Uterine smooth muscle cell (primary cell): ENCODE data around the gene MAP1LC3B2. TPM values are rescaled to one million over a fixed set of nuclear protein-coding genes. Genes with fewer than 3 reads are reported as not detected.

Source experiments
- total RNA-seq: library from RNA; depleted of rRNA; stranded (reverse); fragments of >200 nt; gene quantifications from 2 replicates; pipeline ENCODE4 v1.2.3, GENCODE V29; 2014

MAP1LC3B2 gene
- 0.22 and 1.00 TPM in 2 replicates for total RNA-seq

GRCh38 chr12:116559162-116559935, at the start of gene MAP1LC3B2:
MAP1LC3B2 (plus strand) TSS chr12:116559381; CDS start chr12:116575943, 16,562 bp downstream.

Other genes with a start within 250 kb of the MAP1LC3B2 start
- gene SPRING1, start 178.7 kb downstream of the MAP1LC3B2 start, total RNA-seq = 29.1 and 32.0 TPM in 2 replicates
- 5.4 and 5.9 TPM in 2 replicates for gene RNFT2, start 178.9 kb downstream of the MAP1LC3B2 start, total RNA-seq